ENCODE data around the gene PSMD3. TPM values are rescaled to one million over a fixed set of nuclear protein-coding genes. Genes with fewer than 3 reads are reported as not detected.
"Not testable (repeated sequence)": the region's sequence is repeated elsewhere in the genome, so short reads cannot be mapped to it uniquely, and the experiment has no call there.

PSMD3 gene
- total RNA-seq, 2 experiments from 2014 or later: 88.4 to 94.9 TPM

GRCh38 chr17:39948489-39948828 is 32.1 kb upstream of the PSMD3 start:
- H3K9me3 Mint-ChIP-seq; DNase-seq; H3K4me3 Mint-ChIP-seq; POLR2A ChIA-PET; H3K27me3 Mint-ChIP-seq; H3K36me3 Mint-ChIP-seq (ENCODE audit: low read depth): not testable (repeated sequence)
- peaks cover 34% of the 10 kb centered on the region for H3K4me1 Mint-ChIP-seq
- H3K27ac Mint-ChIP-seq: peak overlapping the region; percentile 62
- CTCF ChIA-PET: interaction anchor here (0.8 to 1.7 kb wide), 2 partner anchors 20 to 22 kb away, joined by 3 to 4 read pairs; no protein-coding TSS in a partner anchor

GRCh38 chr17:39949028-39949427 is 31.6 kb upstream of the PSMD3 start:
- Mint-ChIP-seq H3K27ac (peak overlapping the region; percentile 62), H3K36me3 (ENCODE audit: low read depth) (no peaks in the 10 kb centered on the region), H3K4me1 (peaks cover 37% of the 10 kb centered on the region), H3K4me3 (no peak overlapping the region), H3K27me3 (peaks cover 3% of the 10 kb centered on the region), H3K9me3 (no peaks in the 10 kb centered on the region)
- no peak for DNase-seq
- POLR2A ChIA-PET: no interaction called here
- CTCF ChIA-PET: interaction anchor here (0.7 to 1.6 kb wide), 3 partner anchors 9 to 327 kb away, joined by 3 to 4 read pairs (median 3); no protein-coding TSS in a partner anchor

- ChIA-PET POLR2A (interaction anchor here (0.6 kb wide), 1 partner anchor 130 kb away, joined by 4 read pairs; no protein-coding TSS in a partner anchor), CTCF (interaction anchor here (0.7 to 1.5 kb wide), 4 partner anchors 8 to 30 kb away, joined by 3 to 4 read pairs (median 3); partner anchors contain the start of gene PSMD3)
- Mint-ChIP-seq H3K9me3 (no peaks in the 10 kb centered on the region), H3K27ac (no peak overlapping the region), H3K4me1 (peaks cover 37% of the 10 kb centered on the region), H3K4me3 (no peak overlapping the region), H3K27me3 (peaks cover 3% of the 10 kb centered on the region), H3K36me3 (ENCODE audit: low read depth) (no peaks in the 10 kb centered on the region)
- no peak for DNase-seq
Measured at GRCh38 chr17:39950871-39951348, 29.7 kb upstream of the PSMD3 start.

- no peak for DNase-seq
- POLR2A ChIA-PET: no interaction called here
- no peaks in the 10 kb centered on the region for H3K9me3 Mint-ChIP-seq
- H3K27ac Mint-ChIP-seq: peak overlapping the region; percentile 27
- peaks cover 3% of the 10 kb centered on the region for H3K27me3 Mint-ChIP-seq
- H3K36me3 Mint-ChIP-seq (ENCODE audit: low read depth): no peaks in the 10 kb centered on the region
- H3K4me3 Mint-ChIP-seq: peak overlapping the region; percentile 59
- CTCF ChIA-PET: interaction anchor here (1.4 to 1.5 kb wide), 2 partner anchors 11 to 14 kb away, joined by 3 to 4 read pairs; no protein-coding TSS in a partner anchor
- H3K4me1 Mint-ChIP-seq: peaks cover 37% of the 10 kb centered on the region
Measured at GRCh38 chr17:39951924-39952679, 28.5 kb upstream of the PSMD3 start.

DNA sequence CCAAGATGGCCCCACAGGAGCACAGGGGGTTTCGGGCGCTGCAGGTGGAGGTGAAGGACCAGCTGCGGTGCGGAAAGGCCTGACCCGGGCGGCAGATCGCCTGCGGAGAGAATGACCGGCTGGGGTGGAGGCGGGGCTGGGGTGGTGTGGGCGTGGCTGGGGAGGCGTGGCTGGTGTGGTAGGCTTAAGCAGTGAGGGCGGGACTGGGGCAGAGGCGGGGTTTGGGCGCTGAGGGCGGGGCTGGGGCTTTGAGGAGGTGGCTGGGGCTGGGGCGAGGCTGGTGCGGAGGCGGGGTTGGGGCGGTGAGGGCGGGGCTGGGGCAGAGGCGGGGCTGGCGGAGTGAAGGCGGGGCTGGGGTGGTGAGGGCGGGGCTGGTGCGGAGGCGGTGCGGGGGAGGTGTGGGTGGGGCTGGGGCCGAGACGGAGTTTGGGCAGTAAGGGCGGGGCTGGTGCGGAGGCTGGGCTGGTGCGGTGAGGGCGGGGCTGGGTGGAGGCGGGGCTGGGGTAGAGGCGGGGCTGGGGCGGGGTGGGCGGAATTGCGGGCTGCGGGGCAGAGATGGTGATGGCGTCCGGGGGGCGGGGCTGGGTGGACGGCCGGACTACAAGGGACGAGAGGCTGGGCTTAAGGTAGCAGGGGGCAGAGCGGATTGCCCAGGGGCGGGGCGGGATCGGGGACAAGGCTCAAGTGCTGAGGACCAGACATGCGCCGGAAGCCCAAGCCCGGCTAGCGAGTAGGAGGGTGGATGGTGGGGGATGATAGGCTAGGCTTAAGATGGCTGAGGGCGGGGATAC is 27.7 kb upstream of the PSMD3 start:
- H3K27me3 Mint-ChIP-seq: peaks cover 3% of the 10 kb centered on the region
- peaks cover 30% of the 10 kb centered on the region for H3K4me1 Mint-ChIP-seq
- H3K4me3 Mint-ChIP-seq: peak overlapping the region; percentile 79
- no peaks in the 10 kb centered on the region for H3K36me3 Mint-ChIP-seq (ENCODE audit: low read depth)
- POLR2A ChIA-PET: no interaction called here
- no peaks in the 10 kb centered on the region for H3K9me3 Mint-ChIP-seq
- CTCF ChIA-PET: no interaction called here
- H3K27ac Mint-ChIP-seq: peak overlapping the region; percentile 90
- peak; percentile 96 for DNase-seq

DNA sequence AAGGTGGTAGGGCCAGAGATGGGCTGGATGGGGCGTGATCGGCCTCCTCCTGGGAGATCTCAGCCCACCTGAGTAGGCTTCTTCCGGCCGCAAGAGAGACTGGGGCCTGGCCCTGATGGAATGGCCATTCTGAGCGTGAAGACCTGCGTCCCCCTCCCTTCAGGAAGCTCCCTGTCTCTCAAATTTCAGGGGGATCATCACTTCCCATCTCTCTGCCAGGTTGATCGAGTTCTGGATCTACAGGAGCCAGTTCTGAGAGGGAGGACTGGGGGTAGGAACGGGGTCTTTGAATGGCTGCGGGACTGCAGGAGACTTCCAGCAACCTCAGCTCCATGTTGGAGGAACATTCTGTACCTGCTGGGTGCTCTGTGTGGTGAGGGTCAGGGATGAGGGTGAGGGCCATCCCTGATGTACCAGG is 27.1 kb upstream of the PSMD3 start:
- Mint-ChIP-seq H3K27ac (peak overlapping the region; percentile 90), H3K27me3 (peaks cover 3% of the 10 kb centered on the region), H3K4me3 (peak overlapping the region; percentile 79), H3K36me3 (ENCODE audit: low read depth) (no peaks in the 10 kb centered on the region), H3K9me3 (no peaks in the 10 kb centered on the region), H3K4me1 (peaks cover 24% of the 10 kb centered on the region)
- ChIA-PET POLR2A (no interaction called here), CTCF (no interaction called here)
- no peak for DNase-seq

DNA sequence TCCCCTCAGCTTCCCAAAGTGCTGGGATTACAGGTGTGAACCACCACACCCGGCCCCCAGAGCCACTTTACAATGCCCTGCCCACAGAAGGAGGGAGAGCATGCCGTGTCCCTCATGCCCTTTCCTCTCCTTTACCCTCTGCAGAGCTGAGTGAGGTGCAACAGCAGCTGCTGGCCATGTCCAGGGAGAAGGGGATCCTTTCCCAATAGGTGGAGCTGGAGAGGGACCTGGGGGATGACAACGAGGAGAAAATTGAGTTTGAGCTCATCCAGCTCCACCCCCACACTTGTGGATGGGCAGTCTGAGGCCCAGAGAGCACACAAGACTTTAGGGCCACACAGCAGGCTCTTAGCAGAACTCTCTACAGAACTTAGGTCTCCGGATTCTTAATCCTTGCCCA is 25.7 kb upstream of the PSMD3 start:
- H3K4me3 Mint-ChIP-seq: no peak overlapping the region

DNA sequence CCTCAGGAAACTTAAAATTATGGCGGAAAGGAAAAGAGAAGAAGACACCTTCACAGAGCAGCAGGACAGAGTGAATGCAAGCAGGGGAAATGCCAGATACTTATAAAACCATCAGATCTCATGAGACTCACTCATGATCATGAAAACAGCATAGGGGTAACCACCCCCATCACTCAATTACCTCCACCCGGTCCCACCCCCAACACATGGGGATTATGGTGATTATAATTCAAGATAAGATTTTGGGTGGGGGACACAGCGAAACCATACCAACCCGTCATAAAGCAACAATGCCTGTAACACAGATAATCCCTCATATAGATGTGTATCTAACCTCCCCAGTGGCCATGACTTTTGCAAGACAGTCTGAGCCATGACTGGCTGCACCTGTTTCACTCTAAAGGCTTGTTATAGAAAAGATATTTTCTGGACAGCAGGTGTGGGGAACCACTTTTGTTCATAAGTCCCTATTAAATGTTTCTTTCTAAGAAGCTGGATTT is 24.8 kb upstream of the PSMD3 start:
- H3K27me3 Mint-ChIP-seq: peaks cover 3% of the 10 kb centered on the region
- POLR2A ChIA-PET: no interaction called here
- peaks cover 21% of the 10 kb centered on the region for H3K4me1 Mint-ChIP-seq
- no peaks in the 10 kb centered on the region for H3K9me3 Mint-ChIP-seq
- H3K4me3 Mint-ChIP-seq: no peak overlapping the region
- no peak for DNase-seq
- CTCF ChIA-PET: interaction anchor here (1.5 to 5.0 kb wide), 3 partner anchors 25 to 29 kb away, joined by 3 to 35 read pairs (median 6); partner anchors contain the start of genes LRRC3C, ORMDL3 and PSMD3
- H3K27ac Mint-ChIP-seq: no peak overlapping the region
- no peaks in the 10 kb centered on the region for H3K36me3 Mint-ChIP-seq (ENCODE audit: low read depth)

More for the DNA sequence above, 25.7 kb upstream of the PSMD3 start:
- no peak for DNase-seq
- ChIA-PET CTCF (interaction anchor here (0.7 to 1.6 kb wide), 5 partner anchors 10 to 186 kb away, joined by 3 to 6 read pairs (median 4); partner anchors contain the start of genes CASC3 and PSMD3), POLR2A (no interaction called here)
- Mint-ChIP-seq H3K36me3 (ENCODE audit: low read depth) (no peaks in the 10 kb centered on the region), H3K27ac (no peak overlapping the region), H3K27me3 (peaks cover 3% of the 10 kb centered on the region), H3K9me3 (no peaks in the 10 kb centered on the region), H3K4me1 (peaks cover 23% of the 10 kb centered on the region)

DNA sequence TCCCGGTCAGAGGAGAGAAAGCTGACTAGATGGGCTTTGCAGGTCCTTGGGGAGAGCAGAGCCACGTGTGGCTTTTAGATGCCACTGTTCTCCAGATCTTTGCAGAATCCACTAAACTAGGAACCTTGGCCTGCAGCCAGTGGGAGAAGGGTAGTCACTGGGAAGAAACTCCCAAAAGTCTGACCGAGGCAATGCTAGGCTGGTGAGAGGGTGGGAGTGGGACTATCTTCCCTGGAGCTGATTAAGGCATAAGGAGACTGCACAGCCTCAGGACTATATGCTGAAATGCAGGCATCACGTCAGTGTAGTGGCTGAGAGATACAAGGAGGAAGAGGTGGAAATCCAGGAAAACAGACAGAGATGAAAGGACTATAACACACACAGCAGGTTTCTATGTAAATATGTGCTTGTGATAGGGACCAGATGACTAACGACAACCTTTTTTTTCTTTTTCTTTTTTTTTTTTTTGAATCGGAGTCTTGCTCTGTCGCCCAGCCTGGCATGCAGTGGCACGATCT is 20.0 kb upstream of the PSMD3 start:
- POLR2A ChIA-PET: no interaction called here
- CTCF ChIA-PET: interaction anchor here (0.7 to 5.0 kb wide), 2 partner anchors 20 to 465 kb away, joined by 3 to 35 read pairs; partner anchors contain the start of gene PSMD3
- H3K4me1 Mint-ChIP-seq: peaks cover 25% of the 10 kb centered on the region
- H3K9me3 Mint-ChIP-seq: no peaks in the 10 kb centered on the region
- DNase-seq: no peak
- no peaks in the 10 kb centered on the region for H3K36me3 Mint-ChIP-seq (ENCODE audit: low read depth)
- peaks cover 2% of the 10 kb centered on the region for H3K27me3 Mint-ChIP-seq
- H3K27ac Mint-ChIP-seq: no peak overlapping the region
- H3K4me3 Mint-ChIP-seq: no peak overlapping the region

GRCh38 chr17:39962642-39963220 is 17.9 kb upstream of the PSMD3 start, which contains the start of gene GSDMA:
Gene GSDMA, plus strand, starts transcription at chr17:39963004. Its CDS starts 2,684 bp downstream, at chr17:39965688.
- H3K27me3 Mint-ChIP-seq: peaks cover 2% of the 10 kb centered on the region
- ChIA-PET POLR2A (no interaction called here), CTCF (interaction anchor here (1.0 to 6.4 kb wide), 2 partner anchors 18 to 65 kb away, joined by 3 to 27 read pairs; partner anchors contain the start of gene PSMD3)
- DNase-seq: no peak
- no peak within 1 kb of the TSS for H3K4me3 Mint-ChIP-seq
- peak within 1 kb of the TSS; percentile 59 for H3K27ac Mint-ChIP-seq
- peaks cover 25% of the 10 kb centered on the region for H3K4me1 Mint-ChIP-seq
- no peaks in the 10 kb centered on the region for H3K36me3 Mint-ChIP-seq (ENCODE audit: low read depth)
- no peaks in the 10 kb centered on the region for H3K9me3 Mint-ChIP-seq

DNA sequence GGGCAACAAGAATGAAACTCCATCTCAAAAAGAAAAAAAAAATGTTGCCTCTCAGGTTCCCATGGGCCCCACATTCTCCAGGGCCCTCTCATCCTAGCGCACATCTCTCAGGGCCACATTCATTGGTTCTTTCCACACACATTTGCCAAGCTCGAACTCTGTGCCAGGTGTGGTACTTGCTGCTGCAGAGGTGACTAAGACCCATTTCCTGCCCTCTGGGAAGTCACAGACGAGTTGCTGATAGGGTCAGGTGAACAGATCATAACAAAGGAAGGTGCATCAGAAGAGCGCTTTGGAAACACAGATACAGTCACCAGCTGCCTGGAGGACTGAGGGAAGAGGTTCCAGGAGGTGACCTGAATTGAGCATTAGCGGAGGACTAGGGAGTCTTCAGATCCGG is 16.8 kb upstream of the PSMD3 start:
- POLR2A ChIA-PET: no interaction called here
- no peak overlapping the region for H3K4me3 Mint-ChIP-seq
- DNase-seq: peak; percentile 23
- peaks cover 23% of the 10 kb centered on the region for H3K4me1 Mint-ChIP-seq
- no peaks in the 10 kb centered on the region for H3K36me3 Mint-ChIP-seq (ENCODE audit: low read depth)
- H3K9me3 Mint-ChIP-seq: no peaks in the 10 kb centered on the region
- H3K27me3 Mint-ChIP-seq: peaks cover 6% of the 10 kb centered on the region
- H3K27ac Mint-ChIP-seq: peak overlapping the region; percentile 27
- CTCF ChIA-PET: interaction anchor here (0.7 to 6.4 kb wide), 2 partner anchors 17 to 86 kb away, joined by 5 to 27 read pairs; partner anchors contain the start of gene PSMD3
